HCT116 (cell line): ENCODE results near the gene AVPR1B. TPM values are rescaled to one million over a fixed set of nuclear protein-coding genes. Genes with fewer than 3 reads are reported as not detected.

ENCODE experiments used
- ATAC-seq: fragments of 200-7000 bp; cut with Tn5 transposase; 2 replicates; pipeline ENCODE4 v1.9.1; 2020; ENCODE audit warnings: mild to moderate bottlenecking, moderate library complexity
- BruUV-seq: library from RNA; stranded (reverse); fragments of 400-500 nt; replicated peaks from 2 replicates; lab custom pipeline; 2021; lab: Mats Ljungman, UMichigan
- CTCF ChIA-PET: fragments of 300-600 bp; sonication (Branson Sonifier 250); formaldehyde crosslinking; loops from one replicate; lab custom pipeline; 2021; ENCODE audit warnings: antibody characterized with exemption; lab: Charles Lee
- POLR2A ChIA-PET: fragments of 300-600, 350-600 bp; sonication (Branson Sonifier 250); formaldehyde crosslinking; loops from one replicate; lab custom pipeline; 2021; ENCODE audit warnings: antibody characterized with exemption; lab: Charles Lee
- RAD21 ChIA-PET, 2 experiments: fragments of 300-600 bp; sonication (Branson Sonifier 250); formaldehyde crosslinking; loops; one replicate each; lab custom pipeline; 2023; ENCODE audit warnings: low total read pairs in 2 of 2; ENCODE audit not compliant: uncharacterized antibody in 2 of 2, unreplicated experiment in 2 of 2, low non-redundant PET in 1 of 2; lab: Charles Lee
- DNase-seq: peaks from one replicate; pipeline ENCODE4 v3.0.0-alpha.2; 2010; ENCODE audit warnings: low read depth, low spot score
- H2AFZ ChIP-seq: fragments of 200-600 bp; shearing (Covaris generic), sonication (generic); 2 replicates; pipeline ENCODE4 v1.6.1; 2017; ENCODE audit warnings: low read depth, mixed run types, mixed read lengths, antibody characterized with exemption, low read length; ENCODE audit not compliant: poor library complexity, severe bottlenecking
- H3K27ac ChIP-seq: 2 replicates; pipeline ENCODE4 v1.5.1; 2012; ENCODE audit warnings: low read depth, low read length
- H3K27me3 ChIP-seq: fragments of 200-600 bp; sonication (generic); 2 replicates; pipeline ENCODE4 v1.6.1; 2016; ENCODE audit warnings: mixed run types, low read length, mixed read lengths; ENCODE audit not compliant: insufficient read depth
- H3K36me3 ChIP-seq, 2 experiments: fragments of 200-500 bp in 1 of 2; fragments of 200-600 bp in 1 of 2; sonication (Bioruptor generic) in 1 of 2; sonication (generic) in 1 of 2; 2 replicates each; pipeline versions ENCODE4 v1.5.1 to v1.6.1; 2014 to 2016; ENCODE audit warnings: low read length in 2 of 2, inconsistent platforms in 1 of 2, mixed read lengths in 1 of 2, mixed run types in 1 of 2; ENCODE audit not compliant: insufficient read depth in 2 of 2, control insufficient read depth in 1 of 2
- H3K4me1 ChIP-seq, 2 experiments: fragments of 200-600 bp in 1 of 2; sonication (generic) in 1 of 2; 2 replicates each; pipeline versions ENCODE4 v1.5.1 to v1.6.1; 2012 to 2017; ENCODE audit warnings: low read length in 2 of 2, inconsistent platforms in 1 of 2, mild to moderate bottlenecking in 1 of 2, mixed read lengths in 1 of 2, mixed run types in 1 of 2, moderate library complexity in 1 of 2; ENCODE audit not compliant: insufficient read depth in 2 of 2, control insufficient read depth in 1 of 2
- H3K4me2 ChIP-seq: fragments of 200-600 bp; sonication (generic); 2 replicates; pipeline ENCODE4 v1.6.1; 2017; ENCODE audit warnings: mixed run types, low read length, mixed read lengths
- H3K4me3 ChIP-seq, 2 experiments: fragments of 200-600 bp in 1 of 2; sonication (generic) in 1 of 2; replicated peaks in 1 of 2; 2 replicates each; pipeline ENCODE4 v1.5.1; 2011 to 2016; ENCODE audit warnings: low read length in 2 of 2, control low read depth in 1 of 2, low read depth in 1 of 2, mild to moderate bottlenecking in 1 of 2, mixed read lengths in 1 of 2, mixed run types in 1 of 2
- H3K79me2 ChIP-seq: fragments of 200-600 bp; sonication (generic); 2 replicates; pipeline ENCODE4 v1.6.1; 2017; ENCODE audit warnings: mild to moderate bottlenecking, mixed run types, low read length, moderate library complexity, mixed read lengths; ENCODE audit not compliant: insufficient read depth
- H3K9ac ChIP-seq: fragments of 200-600 bp; sonication (generic); 2 replicates; pipeline ENCODE4 v1.6.1; 2016; ENCODE audit warnings: low read length, mixed read lengths
- H3K9me2 ChIP-seq: fragments of 200-600 bp; sonication (generic), shearing (Covaris generic); 2 replicates; pipeline ENCODE4 v1.6.1; 2017; ENCODE audit warnings: mixed run types, mild to moderate bottlenecking, moderate library complexity; ENCODE audit not compliant: insufficient read depth
- H3K9me3 ChIP-seq, 2 experiments: fragments of 200-500 bp in 1 of 2; fragments of 200-600 bp in 1 of 2; sonication (Bioruptor generic) in 1 of 2; sonication (generic) in 1 of 2; 2 replicates each; pipeline ENCODE4 v1.6.1; 2014 to 2017; ENCODE audit warnings: low read length in 2 of 2, mixed read lengths in 2 of 2, inconsistent platforms in 1 of 2, low read depth in 1 of 2, mild to moderate bottlenecking in 1 of 2, mixed run types in 1 of 2, moderate library complexity in 1 of 2; ENCODE audit not compliant: control insufficient read depth in 1 of 2, insufficient read depth in 1 of 2
- H4K20me1 ChIP-seq: fragments of 200-600 bp; sonication (generic), shearing (Covaris generic); 2 replicates; pipeline ENCODE4 v1.6.1; 2017; ENCODE audit warnings: mixed run types, mild to moderate bottlenecking, moderate library complexity; ENCODE audit not compliant: insufficient read depth
- ATF3 ChIP-seq: IDR thresholded peaks from 2 replicates; pipeline ENCODE4 v1.6.1; 2012
- CBX3 ChIP-seq: IDR thresholded peaks from 2 replicates; pipeline ENCODE4 v1.6.1; 2012; ENCODE audit warnings: low read depth
- CEBPB ChIP-seq: IDR thresholded peaks from 2 replicates; pipeline ENCODE4 v1.6.1; 2012; ENCODE audit warnings: low read depth
- CTCF ChIP-seq, 3 experiments: fragments of 200-600 bp in 1 of 3; sonication (generic) in 1 of 3; IDR thresholded peaks in 2 of 3; conservative IDR thresholded peaks in 1 of 3; 2 replicates each; pipeline ENCODE4 v1.5.1; 2012 to 2017; ENCODE audit warnings: low read depth in 2 of 3, low read length in 2 of 3, antibody characterized with exemption in 1 of 3, borderline replicate concordance in 1 of 3, control low read depth in 1 of 3, mild to moderate bottlenecking in 1 of 3, mixed read lengths in 1 of 3, mixed run types in 1 of 3, moderate library complexity in 1 of 3; ENCODE audit not compliant: insufficient read depth in 1 of 3
- EGR1 ChIP-seq: IDR thresholded peaks from 2 replicates; pipeline ENCODE4 v1.6.1; 2012; ENCODE audit warnings: low read depth
- ELF1 ChIP-seq: IDR thresholded peaks from 2 replicates; pipeline ENCODE4 v1.6.1; 2012; ENCODE audit warnings: low read depth, borderline replicate concordance
- EZH2 ChIP-seq: fragments of 200-600 bp; sonication (generic); IDR thresholded peaks from 2 replicates; pipeline ENCODE4 v1.6.1; 2017; ENCODE audit warnings: antibody characterized with exemption, mixed run types
- EZH2phosphoT487 ChIP-seq: fragments of 200-600 bp; IDR thresholded peaks from 2 replicates; pipeline ENCODE4 v1.6.1; 2018; ENCODE audit warnings: antibody characterized with exemption, borderline replicate concordance
- FOSL1 ChIP-seq: IDR thresholded peaks from 2 replicates; pipeline ENCODE4 v1.6.1; 2012; ENCODE audit warnings: low read depth
- JUND ChIP-seq: IDR thresholded peaks from 2 replicates; pipeline ENCODE4 v1.6.1; 2012
- MAX ChIP-seq: IDR thresholded peaks from 2 replicates; pipeline ENCODE4 v1.6.1; 2012
- POLR2A ChIP-seq: IDR thresholded peaks from 2 replicates; pipeline ENCODE4 v1.7.0; 2011; ENCODE audit warnings: borderline replicate concordance; ENCODE audit not compliant: insufficient read depth, insufficient read length; ENCODE audit errors: extremely low read depth
- POLR2AphosphoS5 ChIP-seq: IDR thresholded peaks from 2 replicates; pipeline ENCODE4 v1.6.1; 2011; ENCODE audit warnings: mild to moderate bottlenecking, low read depth, low read length, moderate library complexity
- RAD21 ChIP-seq: IDR thresholded peaks from 2 replicates; pipeline ENCODE4 v1.6.1; 2012; ENCODE audit warnings: low read depth, mild to moderate bottlenecking
- REST ChIP-seq: IDR thresholded peaks from 2 replicates; pipeline ENCODE4 v1.6.1; 2012; ENCODE audit warnings: low read depth
- YY1 ChIP-seq: IDR thresholded peaks from 2 replicates; pipeline ENCODE4 v1.6.1; 2011; ENCODE audit warnings: low read length, low read depth, moderate library complexity, mild to moderate bottlenecking; ENCODE audit not compliant: insufficient replicate concordance; ENCODE audit errors: extremely low read depth
- ZNF274 ChIP-seq: fragments of 200-500 bp; sonication (Bioruptor generic); IDR thresholded peaks from 2 replicates; pipeline ENCODE4 v1.6.1; 2014; ENCODE audit warnings: mild to moderate bottlenecking, low read depth, low read length, inconsistent platforms
- intact Hi-C: fragments of 100-400 bp; cut with micrococcal nuclease; formaldehyde crosslinking; loops from 2 replicates; pipeline ENCODE4 v1.10.0; 2022
- total RNA-seq: library from RNA; stranded (reverse); gene quantifications from one replicate; pipeline ENCODE4 v1.2.1, GENCODE V29; 2021; ENCODE audit not compliant: unreplicated experiment

The AVPR1B gene
- total RNA-seq, 1 experiment from 2014 or later = not detected

GRCh38 chr1:206066479-206067171 is 50.6 kb downstream of the AVPR1B start (continued):
- no peak for TF ChIP-seq MAX

- CTCF ChIA-PET = no interaction called here
These were observed 51.5 kb downstream of the AVPR1B start for GRCh38 chr1:206065547-206066145.

More at GRCh38 chr1:206065547-206066145, 51.5 kb downstream of the AVPR1B start:
- no peaks in the 10 kb centered on the region for H3K36me3 ChIP-seq
- no peaks in the 10 kb centered on the region for H3K79me2 ChIP-seq
- intact Hi-C loops = no loop called here
- H4K20me1 ChIP-seq = no peaks in the 10 kb centered on the region
- ChIA-PET POLR2A (no interaction called here), RAD21 (no interaction called here)
- H3K4me3 ChIP-seq = no peak overlapping the region
- no peak overlapping the region for H3K27ac ChIP-seq
- H3K9ac ChIP-seq = no peak overlapping the region
- ATAC-seq = no peak
- no peak for DNase-seq
- H3K4me2 ChIP-seq = no peak overlapping the region
- TF ChIP-seq ATF3 (no peak), ELF1 (no peak), CEBPB (no peak), REST (no peak), FOSL1 (no peak), CTCF (IDR thresholded peaks at IDR 0.05 in 2 of 3, conservative IDR thresholded peaks at IDR 0.05 in 1 of 3; ENCODE audit: borderline replicate concordance in 1 of 3, insufficient read depth in 1 of 3, low read depth in 2 of 3, low read length in 2 of 3) (no peak), RAD21 (no peak), POLR2A (no peak), ZNF274 (no peak), MAX (no peak), EGR1 (no peak), EZH2 (no peak), JUND (no peak), POLR2AphosphoS5 (no peak), CBX3 (no peak), EZH2phosphoT487 (no peak), YY1 (no peak)
- H3K4me1 ChIP-seq = no peaks in the 10 kb centered on the region
- no peaks in the 10 kb centered on the region for H3K9me3 ChIP-seq
- H3K9me2 ChIP-seq = no peaks in the 10 kb centered on the region
- H3K27me3 ChIP-seq = no peaks in the 10 kb centered on the region
- BruUV-seq = no TSS peak
- H2AFZ ChIP-seq = no peak overlapping the region
